HG03520 (cell line): Measurements from ENCODE around the gene LYZL4.
A peak's percentile ranks its signal among the peaks of the same experiment; 100 is the strongest.

ENCODE experiments used
- ATAC-seq: cut with Tn5 transposase; IDR thresholded peaks from one replicate; pipeline ENCODE4 v1.9.1; 2021; ENCODE audit warnings: mild to moderate bottlenecking, moderate library complexity; ENCODE audit not compliant: unreplicated experiment

Gene LYZL4

GRCh38 chr3:42410370-42411131 lies at the start of gene LYZL4:
Gene LYZL4, minus strand, starts transcription at chr3:42410610. Its CDS starts 3,359 bp downstream, at chr3:42407251.
- no peak for ATAC-seq

GRCh38 chr3:42459151-42459550 lies 48.7 kb upstream of the LYZL4 start:
- ATAC-seq = no peak

GRCh38 chr3:42456211-42456610 lies 45.8 kb upstream of the LYZL4 start:
- ATAC-seq = no peak

GRCh38 chr3:42451546-42452230 lies 41.3 kb upstream of the LYZL4 start:
- ATAC-seq = no peak

- no peak for ATAC-seq
Observed at GRCh38 chr3:42451116-42451515, 40.7 kb upstream of the LYZL4 start.

GRCh38 chr3:42450567-42450966 lies 40.2 kb upstream of the LYZL4 start:
- no peak for ATAC-seq

GRCh38 chr3:42447481-42447880 lies 37.1 kb upstream of the LYZL4 start:
- ATAC-seq = no peak

- no peak for ATAC-seq
Observed at GRCh38 chr3:42446111-42447050, 36.0 kb upstream of the LYZL4 start.

- peak; percentile 72 for ATAC-seq
Observed at GRCh38 chr3:42443819-42444436, 33.5 kb upstream of the LYZL4 start.

GRCh38 chr3:42443292-42443691 lies 32.9 kb upstream of the LYZL4 start:
- ATAC-seq = no peak

GRCh38 chr3:42442640-42443039 lies 32.2 kb upstream of the LYZL4 start:
- no peak for ATAC-seq

- no peak for ATAC-seq
Observed at GRCh38 chr3:42441791-42442190, 31.4 kb upstream of the LYZL4 start.

- ATAC-seq = no peak
Observed at GRCh38 chr3:42440924-42441323, 30.5 kb upstream of the LYZL4 start.

GRCh38 chr3:42439261-42440115 lies 29.1 kb upstream of the LYZL4 start:
- ATAC-seq = no peak

- ATAC-seq = no peak
Observed at GRCh38 chr3:42438758-42439157, 28.3 kb upstream of the LYZL4 start.

GRCh38 chr3:42438193-42438592 lies 27.8 kb upstream of the LYZL4 start:
- ATAC-seq = no peak

GRCh38 chr3:42434777-42435380 lies 24.5 kb upstream of the LYZL4 start:
- no peak for ATAC-seq

- ATAC-seq = no peak
Observed at GRCh38 chr3:42432485-42432884, 22.1 kb upstream of the LYZL4 start.

GRCh38 chr3:42430781-42431532 lies 20.5 kb upstream of the LYZL4 start:
- ATAC-seq = no peak
